Astrocyte of the spinal cord (primary cell): Measurements from ENCODE around the gene EHBP1.

Experiments
- DNase-seq: peaks from one replicate; pipeline ENCODE4 v3.0.0; 2011; ENCODE audit warnings: low read depth, low spot score
- H3K4me3 ChIP-seq: 2 replicates; pipeline ENCODE4 v1.5.1; 2011; ENCODE audit warnings: low read depth, mild to moderate bottlenecking, low read length, moderate library complexity
- CTCF ChIP-seq: IDR thresholded peaks from 2 replicates; pipeline ENCODE4 v1.5.1; 2012; ENCODE audit warnings: low read depth, mild to moderate bottlenecking, low read length, inconsistent platforms
- in situ Hi-C: cut with HindIII; loops from 2 replicates; pipeline ENCODE4 v1.10.0; 2017; ENCODE audit warnings: low sequenced_read_pairs

EHBP1 gene

GRCh38 chr2:63053889-63054602 lies 348.5 kb downstream of the EHBP1 start:
- TF ChIP-seq CTCF = peak; percentile 39
- DNase-seq = no peak
- in situ Hi-C loops = no loop called here
- H3K4me3 ChIP-seq = no peak overlapping the region

- in situ Hi-C loops = no loop called here
- DNase-seq = no peak
- no peak overlapping the region for H3K4me3 ChIP-seq
- no peak for TF ChIP-seq CTCF
Observed at GRCh38 chr2:63054841-63055225, 349.3 kb downstream of the EHBP1 start.

GRCh38 chr2:63055226-63056106 lies 350.0 kb downstream of the EHBP1 start:
- no peak for TF ChIP-seq CTCF
- DNase-seq = no peak
- in situ Hi-C loops = no loop called here
- H3K4me3 ChIP-seq = no peak overlapping the region

GRCh38 chr2:63056107-63057050 lies 350.9 kb downstream of the EHBP1 start:
- H3K4me3 ChIP-seq = no peak overlapping the region
- no peak for DNase-seq
- TF ChIP-seq CTCF = no peak
- in situ Hi-C loops = no loop called here

- DNase-seq = no peak
- H3K4me3 ChIP-seq = no peak overlapping the region
- in situ Hi-C loops = no loop called here
- no peak for TF ChIP-seq CTCF
Observed at GRCh38 chr2:63057249-63058143, 352.0 kb downstream of the EHBP1 start.
